ENCODE data around the gene FOXO3. TPM values are rescaled to one million over a fixed set of nuclear protein-coding genes. Genes with fewer than 3 reads are reported as not detected.

FOXO3 gene
- total and polyA plus RNA-seq, 3 donors from 2014 or later, result 27.5 to 112 (median 81.5) TPM

DNA sequence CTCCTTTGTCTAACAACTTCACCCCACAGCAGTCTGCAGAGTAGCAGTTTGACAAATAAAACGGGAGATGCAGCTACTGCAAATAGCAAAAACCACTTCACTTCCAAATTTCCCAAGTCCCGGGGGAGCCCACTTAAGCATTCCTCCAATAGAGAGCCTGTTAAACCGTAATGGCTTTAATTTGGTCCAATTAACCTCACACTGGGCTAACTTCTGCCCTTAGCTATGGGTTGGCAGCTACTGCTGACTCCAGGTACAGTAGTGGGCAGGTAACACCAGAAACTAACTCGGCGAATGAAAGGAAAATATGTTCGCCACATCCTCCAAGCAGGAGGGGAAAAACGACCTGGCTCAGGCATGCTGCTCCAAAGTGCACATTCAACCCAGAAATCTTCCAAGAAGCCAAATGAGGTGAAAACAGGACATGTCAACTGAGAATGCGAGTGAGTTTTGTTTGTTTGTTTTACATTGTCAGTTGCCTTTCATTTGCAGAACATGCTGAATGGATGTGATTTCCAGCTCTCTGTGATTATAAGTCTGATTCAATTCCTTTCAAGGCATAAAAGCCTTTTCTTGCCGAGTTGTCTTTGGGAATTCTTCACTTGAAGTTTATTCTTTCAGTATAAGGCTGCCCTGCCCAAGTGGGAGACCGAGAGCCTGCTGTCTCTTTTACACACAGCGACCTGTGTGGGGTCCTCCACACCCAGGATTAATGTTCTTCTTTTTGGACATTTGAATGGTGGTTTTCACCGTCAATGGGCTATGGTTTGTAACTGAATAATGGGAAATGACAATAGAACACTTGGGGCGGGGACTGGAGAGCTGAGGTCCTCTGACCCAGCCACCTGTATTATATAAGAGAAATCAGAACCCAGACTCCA is 170.2 kb downstream of the FOXO3 start:
- Histone ChIP-seq H3K4me1 (peaks cover 3% of the 10 kb centered on the region), H3K27ac (no peak overlapping the region), H3K9me3 (no peaks in the 10 kb centered on the region), H3K27me3 (no peaks in the 10 kb centered on the region), H3K36me3 (ENCODE audit: low read depth, missing control alignments) (no peaks in the 10 kb centered on the region), H3K4me3 (no peak overlapping the region)
- WGBS, 2 donors, result 66 to 68% methylated on average over 13 of the region's 13 CpGs
- no peak for DNase-seq
- intact Hi-C loops (cut with DNase I; ENCODE audit: low total_unique reads), result no loop called here
- TF ChIP-seq, protein P1, sequence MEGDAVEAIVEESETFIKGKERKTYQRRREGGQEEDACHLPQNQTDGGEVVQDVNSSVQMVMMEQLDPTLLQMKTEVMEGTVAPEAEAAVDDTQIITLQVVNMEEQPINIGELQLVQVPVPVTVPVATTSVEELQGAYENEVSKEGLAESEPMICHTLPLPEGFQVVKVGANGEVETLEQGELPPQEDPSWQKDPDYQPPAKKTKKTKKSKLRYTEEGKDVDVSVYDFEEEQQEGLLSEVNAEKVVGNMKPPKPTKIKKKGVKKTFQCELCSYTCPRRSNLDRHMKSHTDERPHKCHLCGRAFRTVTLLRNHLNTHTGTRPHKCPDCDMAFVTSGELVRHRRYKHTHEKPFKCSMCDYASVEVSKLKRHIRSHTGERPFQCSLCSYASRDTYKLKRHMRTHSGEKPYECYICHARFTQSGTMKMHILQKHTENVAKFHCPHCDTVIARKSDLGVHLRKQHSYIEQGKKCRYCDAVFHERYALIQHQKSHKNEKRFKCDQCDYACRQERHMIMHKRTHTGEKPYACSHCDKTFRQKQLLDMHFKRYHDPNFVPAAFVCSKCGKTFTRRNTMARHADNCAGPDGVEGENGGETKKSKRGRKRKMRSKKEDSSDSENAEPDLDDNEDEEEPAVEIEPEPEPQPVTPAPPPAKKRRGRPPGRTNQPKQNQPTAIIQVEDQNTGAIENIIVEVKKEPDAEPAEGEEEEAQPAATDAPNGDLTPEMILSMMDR (IDR thresholded peaks at IDR 0.05), result no peak
- no peak for TF ChIP-seq POLR2A (IDR thresholded peaks at IDR 0.05)

DNA sequence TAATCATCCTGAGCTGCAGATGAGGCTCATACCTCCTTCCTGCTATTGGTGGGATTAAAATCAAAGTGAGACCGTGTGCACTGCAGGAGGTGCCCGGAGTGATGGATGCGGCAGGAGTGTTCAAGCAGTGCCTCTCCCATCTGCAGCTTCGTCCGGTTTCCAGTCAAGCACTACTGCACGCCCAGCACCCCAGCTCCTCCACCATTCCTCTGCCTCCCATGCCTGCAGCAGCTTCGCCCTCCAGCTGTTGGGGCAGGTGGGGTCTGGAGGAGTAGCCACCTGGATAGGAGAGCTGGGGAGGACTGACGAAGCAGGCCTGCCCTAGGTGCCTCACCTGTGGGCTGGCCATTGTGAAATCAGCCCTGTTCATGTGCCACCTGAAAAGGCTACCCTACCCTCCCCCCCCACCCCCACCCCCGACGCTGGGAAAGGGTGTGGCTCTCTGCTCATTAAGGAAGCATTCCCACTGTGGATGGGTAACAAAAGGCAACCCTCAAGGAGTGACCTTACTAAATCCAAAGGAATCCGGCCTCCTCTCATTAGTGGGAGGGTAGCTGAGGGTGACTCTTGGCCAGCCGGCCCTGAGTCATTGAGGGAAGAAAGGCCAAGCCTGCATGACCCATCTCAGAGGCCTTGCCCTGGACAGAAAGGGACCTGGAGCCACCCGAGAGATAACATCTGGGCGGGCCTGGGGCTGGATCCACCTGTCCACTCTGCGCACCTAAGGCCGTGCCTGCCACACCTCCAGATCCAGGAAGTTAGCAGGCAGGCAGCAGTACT is 171.6 kb downstream of the FOXO3 start:
- 87 to 95% methylated on average over 7 to 16 of the region's 16 CpGs for WGBS, 2 donors

DNA sequence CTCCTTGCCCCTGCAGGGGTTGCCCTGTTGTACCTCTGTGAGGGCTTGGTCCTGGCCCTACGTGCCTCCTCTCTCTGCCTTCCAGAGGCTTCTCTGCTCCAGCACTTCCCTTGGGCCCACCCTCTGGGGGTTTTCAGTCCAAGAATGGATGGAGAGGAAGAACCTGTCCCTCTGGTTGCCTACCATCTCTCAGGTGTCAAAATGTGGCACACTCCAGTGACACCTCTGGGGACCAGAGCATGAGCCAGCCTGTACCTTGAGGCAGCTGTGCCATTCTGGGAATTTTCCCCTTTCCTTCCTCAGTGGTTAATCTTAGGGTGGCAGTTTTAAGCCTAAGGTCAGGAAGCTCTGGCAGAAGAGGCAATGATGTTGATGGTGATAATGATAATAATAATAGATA is 172.3 kb downstream of the FOXO3 start:
- intact Hi-C loops (cut with DNase I; ENCODE audit: low total_unique reads), result no loop called here

More for the DNA sequence above, 171.6 kb downstream of the FOXO3 start:
- no peak overlapping the region for H3K4me3 ChIP-seq
- no peaks in the 10 kb centered on the region for H3K27me3 ChIP-seq
- DNase-seq, result no peak
- TF ChIP-seq, protein P1 (IDR thresholded peaks at IDR 0.05), result no peak
- no peak for TF ChIP-seq POLR2A (IDR thresholded peaks at IDR 0.05)
- intact Hi-C loops (cut with DNase I; ENCODE audit: low total_unique reads), result no loop called here
- no peaks in the 10 kb centered on the region for H3K9me3 ChIP-seq
- H3K4me1 ChIP-seq, result peaks cover 3% of the 10 kb centered on the region
- no peaks in the 10 kb centered on the region for H3K36me3 ChIP-seq (ENCODE audit: low read depth, missing control alignments)
- H3K27ac ChIP-seq, result no peak overlapping the region

DNA sequence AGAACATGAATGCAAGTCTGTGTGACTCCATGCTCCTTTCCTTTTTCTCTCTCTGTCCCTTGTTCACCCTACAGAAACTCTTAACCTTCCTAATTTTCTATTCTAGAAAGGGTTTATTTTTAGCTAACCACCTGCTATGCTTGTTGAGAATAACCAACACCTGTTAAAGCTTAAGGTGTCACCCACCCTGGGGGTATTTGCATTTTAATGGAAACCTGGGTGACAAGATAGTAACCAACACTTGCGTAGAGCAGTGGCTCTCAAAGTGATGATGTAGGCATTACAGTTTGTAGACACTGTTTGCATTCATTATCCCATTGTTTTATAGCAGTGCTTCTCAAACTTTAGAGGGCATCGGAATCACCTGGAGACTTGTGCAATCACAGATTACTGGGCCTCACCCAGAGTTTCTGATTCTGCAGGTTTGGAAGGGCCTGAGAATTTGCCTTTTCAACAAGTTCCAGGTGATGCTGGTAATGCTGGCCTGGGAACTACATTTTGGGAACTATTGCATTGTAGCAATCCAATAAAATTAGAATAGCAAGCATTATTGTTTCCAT is 173.1 kb downstream of the FOXO3 start:
- Histone ChIP-seq H3K27me3 (no peaks in the 10 kb centered on the region), H3K36me3 (ENCODE audit: low read depth, missing control alignments) (no peaks in the 10 kb centered on the region), H3K4me1 (peaks cover 6% of the 10 kb centered on the region), H3K4me3 (no peak overlapping the region), H3K9me3 (no peaks in the 10 kb centered on the region), H3K27ac (no peak overlapping the region)
- intact Hi-C loops (cut with DNase I; ENCODE audit: low total_unique reads), result no loop called here
- TF ChIP-seq, protein P1 (IDR thresholded peaks at IDR 0.05), result no peak
- no peak for TF ChIP-seq POLR2A (IDR thresholded peaks at IDR 0.05)
- 89 to 98% methylated on average over 2 of the region's 2 CpGs for WGBS, 2 donors
- DNase-seq, result no peak

More for the DNA sequence above, 172.3 kb downstream of the FOXO3 start:
- H3K27ac ChIP-seq, result no peak overlapping the region
- no peak for TF ChIP-seq POLR2A (IDR thresholded peaks at IDR 0.05)
- TF ChIP-seq, protein P1 (IDR thresholded peaks at IDR 0.05), result no peak
- H3K36me3 ChIP-seq (ENCODE audit: low read depth, missing control alignments), result no peaks in the 10 kb centered on the region
- DNase-seq, result no peak
- peaks cover 6% of the 10 kb centered on the region for H3K4me1 ChIP-seq
- H3K4me3 ChIP-seq, result no peak overlapping the region
- 100% methylated on average over 1 of the region's 1 CpG for WGBS, 2 donors
- H3K27me3 ChIP-seq, result no peaks in the 10 kb centered on the region
- H3K9me3 ChIP-seq, result no peaks in the 10 kb centered on the region

Small RNA genes within 50 kb of the gene (small RNA-seq; reads per million reads assigned to genes)
- 0 reads per million in 2 donors for gene AL391646.1
- 0 reads per million in 2 donors for gene SUMO2P8

All from testis (tissue), 3 donors.